Measurements from ENCODE around the gene OR7D2.

OR7D2 gene

DNA sequence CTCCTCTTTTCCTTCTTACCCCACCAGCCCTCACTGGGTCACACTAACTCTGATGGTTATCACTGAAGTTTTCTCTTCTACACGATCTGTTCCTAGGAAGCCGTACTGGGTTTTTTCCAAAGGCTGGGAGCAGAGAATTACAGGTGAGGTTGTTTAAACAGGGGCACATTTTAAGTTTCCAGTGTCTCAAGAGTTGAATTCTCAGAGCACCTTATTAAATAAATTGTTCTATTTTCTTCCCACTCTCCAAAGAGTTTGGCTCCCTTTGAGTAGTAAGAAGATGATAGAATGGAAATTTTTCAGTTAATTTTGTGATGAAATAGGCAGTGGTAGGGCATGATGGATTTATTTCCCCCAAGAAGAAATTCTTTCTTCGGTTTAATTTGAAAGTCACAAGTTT, 40.7 kb downstream of the OR7D2 start, which contains the start of gene OR7D4:
OR7D4 (minus strand) TSS at position 101 of the 400 bp plus-strand sequence. CDS start 4,752 bp downstream, outside the sequence.
- no peak for DNase-seq

Data from Kasumi-1 (cell line).